ENCODE data around the gene CMTR1.

DNA sequence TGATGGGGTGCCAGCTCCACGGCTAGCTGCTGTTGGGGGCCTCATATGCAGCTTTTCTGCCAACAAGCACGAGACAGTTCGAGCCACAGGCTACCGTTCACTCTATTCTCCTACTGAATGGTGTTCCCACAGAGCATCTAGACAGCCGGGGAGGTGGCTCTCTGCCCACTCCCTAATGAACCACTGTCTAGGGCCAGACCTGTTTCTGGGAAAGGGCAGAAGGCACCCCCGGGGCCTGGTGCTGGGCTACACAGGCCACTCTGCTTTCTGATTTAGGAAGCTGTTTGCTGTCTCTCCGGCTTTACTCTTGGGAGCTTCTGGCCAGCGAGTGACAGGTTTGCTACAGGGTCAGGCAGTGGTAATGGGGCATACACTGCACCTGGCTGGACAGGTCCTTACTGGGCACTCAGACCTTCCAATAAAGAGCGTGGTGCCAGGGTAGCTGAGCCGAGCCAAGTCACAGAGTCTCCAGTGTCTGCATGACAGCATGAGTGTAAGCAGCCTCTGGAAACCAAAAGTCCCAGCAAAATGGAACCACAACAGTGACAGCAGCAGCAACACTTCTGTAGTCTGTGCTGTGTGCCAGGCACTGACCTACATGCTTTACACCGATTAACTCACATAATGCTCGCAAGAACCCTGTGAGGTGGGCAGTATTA, 58.3 kb downstream of the CMTR1 start:
- TF ChIP-seq, protein P1, sequence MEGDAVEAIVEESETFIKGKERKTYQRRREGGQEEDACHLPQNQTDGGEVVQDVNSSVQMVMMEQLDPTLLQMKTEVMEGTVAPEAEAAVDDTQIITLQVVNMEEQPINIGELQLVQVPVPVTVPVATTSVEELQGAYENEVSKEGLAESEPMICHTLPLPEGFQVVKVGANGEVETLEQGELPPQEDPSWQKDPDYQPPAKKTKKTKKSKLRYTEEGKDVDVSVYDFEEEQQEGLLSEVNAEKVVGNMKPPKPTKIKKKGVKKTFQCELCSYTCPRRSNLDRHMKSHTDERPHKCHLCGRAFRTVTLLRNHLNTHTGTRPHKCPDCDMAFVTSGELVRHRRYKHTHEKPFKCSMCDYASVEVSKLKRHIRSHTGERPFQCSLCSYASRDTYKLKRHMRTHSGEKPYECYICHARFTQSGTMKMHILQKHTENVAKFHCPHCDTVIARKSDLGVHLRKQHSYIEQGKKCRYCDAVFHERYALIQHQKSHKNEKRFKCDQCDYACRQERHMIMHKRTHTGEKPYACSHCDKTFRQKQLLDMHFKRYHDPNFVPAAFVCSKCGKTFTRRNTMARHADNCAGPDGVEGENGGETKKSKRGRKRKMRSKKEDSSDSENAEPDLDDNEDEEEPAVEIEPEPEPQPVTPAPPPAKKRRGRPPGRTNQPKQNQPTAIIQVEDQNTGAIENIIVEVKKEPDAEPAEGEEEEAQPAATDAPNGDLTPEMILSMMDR (IDR thresholded peaks at IDR 0.05) = no peak
- TF ChIP-seq POLR2A (IDR thresholded peaks at IDR 0.05) = no peak

All from prostate gland (tissue), 2 donors.